Limb (tissue), 2 donors: ENCODE data around the gene UBTD1.

Experiments used
- DNase-seq, 2 donors: peaks; one replicate each; pipeline ENCODE4 v3.0.0-alpha.2; 2016; ENCODE audit errors: extremely low spot score in 2 of 2

UBTD1 gene

DNA sequence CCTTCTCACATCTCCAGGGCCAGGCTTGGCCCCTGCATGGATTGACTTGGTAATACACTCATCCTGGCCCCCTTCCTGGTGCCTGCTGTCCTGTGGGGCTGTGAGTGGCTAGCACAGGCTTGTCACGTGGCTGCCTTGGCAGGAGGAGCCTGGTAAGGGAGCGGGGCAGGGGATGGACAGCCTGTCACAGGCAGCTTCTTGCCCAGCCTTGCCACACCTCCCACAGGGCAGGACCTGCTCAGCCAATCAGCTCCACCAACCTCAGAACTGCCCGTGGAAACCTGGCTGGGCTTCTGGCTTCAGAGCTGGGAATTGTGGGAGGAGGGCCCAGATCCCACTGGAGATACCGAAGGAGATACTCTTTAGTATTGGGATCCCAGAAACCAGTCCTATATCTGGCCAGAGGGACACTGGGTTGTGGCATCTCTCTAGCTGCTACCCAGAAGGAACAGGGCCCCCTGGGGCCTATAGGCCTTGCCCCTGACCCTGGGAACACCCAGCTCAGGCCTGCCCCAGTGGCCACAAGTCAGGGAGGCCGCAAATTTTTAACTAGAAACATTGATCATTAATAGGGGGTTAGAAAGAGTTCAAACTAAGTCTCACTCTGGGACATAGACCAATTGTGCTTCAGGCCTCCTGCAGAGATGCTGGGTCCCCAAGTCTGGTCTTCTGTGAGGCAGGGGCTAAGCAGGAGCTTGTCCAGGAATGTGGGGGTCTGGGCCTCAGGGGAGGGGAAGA lies 85.5 kb downstream of the UBTD1 start, which contains the start of gene HOGA1:
Gene HOGA1, plus strand, starts transcription at position 330 of the 738 bp plus-strand sequence. Its CDS starts 315 bp downstream, at position 645.
- peak in 1 of 2 donors; percentile 8 for DNase-seq

DNA sequence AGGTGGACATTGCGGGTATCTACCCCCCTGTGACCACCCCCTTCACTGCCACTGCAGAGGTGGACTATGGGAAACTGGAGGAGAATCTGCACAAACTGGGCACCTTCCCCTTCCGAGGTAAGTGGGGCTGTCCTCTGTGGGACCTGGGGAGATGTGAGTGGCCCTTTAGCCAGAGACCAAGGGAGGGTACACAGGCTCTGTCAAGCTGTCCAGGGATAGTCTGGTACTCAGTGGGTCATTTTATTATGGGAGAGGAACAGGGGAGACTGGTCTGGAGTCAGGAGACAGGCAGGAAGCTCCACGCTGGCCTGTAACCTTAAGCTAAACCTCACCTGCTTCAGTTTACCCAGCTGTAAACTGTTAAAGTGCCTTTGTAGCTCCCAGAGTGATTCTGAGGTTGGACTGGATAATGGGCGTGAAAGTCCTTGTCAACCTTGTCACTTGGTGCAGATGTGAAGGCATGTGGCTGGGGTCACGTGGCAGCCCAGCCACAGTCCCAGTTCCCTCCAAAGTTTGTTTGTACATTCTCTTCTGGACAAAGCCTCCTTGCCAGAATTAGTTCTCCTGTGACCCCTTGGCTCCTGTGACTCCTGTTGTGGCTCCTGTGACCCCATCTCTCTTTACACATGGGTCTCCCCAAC lies 86.2 kb downstream of the UBTD1 start:
- DNase-seq: no peak

DNA sequence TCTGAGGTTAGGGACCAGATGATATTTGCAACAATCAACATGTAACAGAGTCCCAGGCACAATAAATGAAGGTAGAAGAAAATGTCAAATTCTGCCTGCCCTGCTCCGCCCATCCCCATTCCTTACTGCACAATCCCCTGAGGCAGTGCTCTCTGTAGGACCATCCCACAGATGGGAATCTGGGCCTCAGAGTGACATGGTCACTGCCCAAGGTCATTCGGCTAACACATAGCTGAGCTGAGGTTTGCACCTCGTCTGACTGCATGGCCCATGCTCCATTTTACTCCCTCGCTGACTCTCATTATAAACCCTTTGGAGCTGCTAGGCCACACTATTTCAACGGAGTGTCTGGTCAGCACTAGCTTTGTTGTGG lies 86.7 kb downstream of the UBTD1 start:
- no peak for DNase-seq

DNA sequence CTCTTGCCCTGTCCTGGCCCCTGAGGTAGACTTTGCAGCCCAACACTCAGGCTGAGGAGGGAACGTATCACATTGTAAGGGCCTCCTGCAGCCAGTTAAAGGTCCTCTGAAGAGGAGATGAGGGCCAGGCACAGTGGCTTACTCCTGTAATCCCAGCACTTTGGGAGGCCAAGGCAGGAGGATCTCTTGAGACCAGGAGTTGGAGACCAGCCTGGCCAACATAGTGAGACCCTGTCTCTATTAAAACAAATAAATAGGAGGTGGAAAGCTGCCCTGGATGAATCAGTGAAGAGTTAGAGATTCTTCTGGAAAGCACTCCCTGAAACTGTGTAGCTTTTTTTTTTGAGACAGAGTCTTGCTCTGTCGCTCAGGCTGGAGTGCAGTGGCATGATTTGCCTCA lies 88.5 kb downstream of the UBTD1 start:
- DNase-seq: no peak

DNA sequence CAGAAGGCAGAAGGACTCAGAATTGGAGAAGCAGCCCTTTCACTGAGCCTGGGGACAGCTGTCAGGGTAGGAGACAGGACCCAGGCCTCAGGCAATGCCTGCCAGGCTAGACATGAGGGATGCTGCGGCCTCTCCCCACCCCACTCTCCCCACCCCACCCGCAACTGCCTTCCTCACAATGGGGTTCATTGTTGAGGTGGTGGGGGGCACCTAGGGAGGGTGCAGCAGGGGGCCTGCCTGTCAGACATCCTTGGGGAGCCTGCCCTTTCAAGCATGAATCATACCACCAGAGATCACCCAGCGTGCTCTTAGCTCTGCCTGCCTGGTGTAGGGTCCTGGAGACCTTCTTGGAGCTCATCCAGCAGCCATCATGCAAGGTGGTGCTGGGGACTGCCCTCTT lies 90.8 kb downstream of the UBTD1 start, which contains the start of gene C10orf62:
Gene C10orf62, plus strand, starts transcription at position 243 of the 400 bp plus-strand sequence. CDS start 177 bp downstream, outside the sequence.
- no peak for DNase-seq

DNA sequence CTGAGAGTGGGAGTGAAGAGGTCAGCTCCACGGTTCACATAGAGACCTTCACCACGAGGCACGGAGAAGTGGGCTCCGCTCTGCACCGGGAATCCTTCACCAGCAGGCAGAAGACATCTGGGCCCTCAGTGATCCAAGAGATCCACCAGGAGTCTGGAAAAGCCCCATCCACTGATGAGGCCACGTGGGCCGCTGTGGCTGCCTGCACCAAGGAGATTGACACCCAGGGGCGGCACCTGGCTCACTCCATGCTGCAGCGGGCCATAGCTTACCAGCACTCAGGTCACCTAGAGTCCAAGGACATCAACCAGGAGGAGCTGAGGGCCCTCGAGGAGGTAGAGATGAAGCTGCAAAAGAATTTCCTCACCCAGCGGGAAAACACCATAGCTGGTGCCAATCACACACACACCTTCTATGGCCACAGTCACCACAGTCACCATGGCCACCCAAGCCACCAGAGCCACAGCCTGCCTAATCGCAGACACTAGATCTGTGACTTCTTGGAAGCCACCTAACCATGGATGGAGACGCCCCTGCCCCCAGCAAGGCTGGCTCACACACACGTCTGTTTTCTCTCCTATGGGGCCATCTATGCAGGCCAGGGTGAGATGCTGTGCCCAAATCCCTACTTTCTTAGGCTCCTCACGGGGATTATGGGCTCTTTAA lies 91.5 kb downstream of the UBTD1 start:
- no peak for DNase-seq

DNA sequence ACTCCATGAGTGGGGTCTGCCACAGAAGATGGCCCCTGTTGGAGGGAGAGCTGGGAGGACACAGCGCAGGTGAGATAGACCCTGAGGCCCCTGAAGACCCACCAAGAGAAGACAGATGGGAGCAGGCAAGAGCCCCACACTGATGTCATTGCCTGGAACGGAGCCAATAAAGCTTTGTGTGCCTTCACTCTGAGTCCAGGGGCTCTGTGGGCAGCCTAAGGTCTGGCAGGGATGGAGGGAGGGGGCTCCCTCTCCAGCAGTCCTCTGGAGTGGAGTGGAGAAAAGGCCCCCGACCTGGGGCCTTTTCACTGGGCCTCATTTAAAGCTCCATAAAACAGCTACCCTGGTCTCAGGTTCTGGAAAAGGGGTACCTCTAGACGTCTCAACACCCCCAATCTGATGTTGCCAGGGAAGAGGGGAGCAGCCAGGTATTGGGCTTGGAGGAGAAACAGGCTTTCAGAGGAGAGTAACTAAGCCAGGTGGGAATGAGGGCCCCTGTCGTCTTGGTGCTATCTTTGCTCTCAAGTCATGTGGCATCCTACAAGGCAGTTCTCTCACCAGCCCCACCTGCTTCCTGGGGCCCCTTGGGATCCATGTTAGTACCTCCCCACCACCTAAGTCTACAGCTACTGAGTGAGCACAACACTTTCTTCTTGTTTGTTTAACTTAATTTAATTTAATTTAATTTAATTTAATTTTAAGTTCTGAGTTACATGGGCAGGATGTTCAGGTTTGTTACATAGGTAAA lies 92.2 kb downstream of the UBTD1 start:
- DNase-seq: no peak

DNA sequence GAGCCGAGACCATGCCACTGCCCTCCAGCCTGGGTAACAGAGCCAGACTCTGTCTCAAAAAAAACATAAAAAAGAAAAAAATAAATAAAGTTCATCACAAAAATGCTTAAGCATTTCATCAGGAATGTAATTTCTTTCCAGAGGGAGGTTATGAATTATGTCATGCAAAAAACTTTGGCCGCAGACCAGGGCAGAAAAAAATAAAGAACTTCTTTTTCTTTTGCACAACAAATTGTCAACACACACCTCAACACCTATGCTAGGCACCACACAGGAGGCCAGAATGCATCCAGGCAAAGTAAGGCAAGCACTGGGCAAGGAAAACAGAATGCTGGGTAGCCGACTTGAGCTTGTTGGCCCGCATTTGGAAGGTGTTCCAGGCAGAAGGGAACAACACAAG lies 94.7 kb downstream of the UBTD1 start:
- DNase-seq: no peak

DNA sequence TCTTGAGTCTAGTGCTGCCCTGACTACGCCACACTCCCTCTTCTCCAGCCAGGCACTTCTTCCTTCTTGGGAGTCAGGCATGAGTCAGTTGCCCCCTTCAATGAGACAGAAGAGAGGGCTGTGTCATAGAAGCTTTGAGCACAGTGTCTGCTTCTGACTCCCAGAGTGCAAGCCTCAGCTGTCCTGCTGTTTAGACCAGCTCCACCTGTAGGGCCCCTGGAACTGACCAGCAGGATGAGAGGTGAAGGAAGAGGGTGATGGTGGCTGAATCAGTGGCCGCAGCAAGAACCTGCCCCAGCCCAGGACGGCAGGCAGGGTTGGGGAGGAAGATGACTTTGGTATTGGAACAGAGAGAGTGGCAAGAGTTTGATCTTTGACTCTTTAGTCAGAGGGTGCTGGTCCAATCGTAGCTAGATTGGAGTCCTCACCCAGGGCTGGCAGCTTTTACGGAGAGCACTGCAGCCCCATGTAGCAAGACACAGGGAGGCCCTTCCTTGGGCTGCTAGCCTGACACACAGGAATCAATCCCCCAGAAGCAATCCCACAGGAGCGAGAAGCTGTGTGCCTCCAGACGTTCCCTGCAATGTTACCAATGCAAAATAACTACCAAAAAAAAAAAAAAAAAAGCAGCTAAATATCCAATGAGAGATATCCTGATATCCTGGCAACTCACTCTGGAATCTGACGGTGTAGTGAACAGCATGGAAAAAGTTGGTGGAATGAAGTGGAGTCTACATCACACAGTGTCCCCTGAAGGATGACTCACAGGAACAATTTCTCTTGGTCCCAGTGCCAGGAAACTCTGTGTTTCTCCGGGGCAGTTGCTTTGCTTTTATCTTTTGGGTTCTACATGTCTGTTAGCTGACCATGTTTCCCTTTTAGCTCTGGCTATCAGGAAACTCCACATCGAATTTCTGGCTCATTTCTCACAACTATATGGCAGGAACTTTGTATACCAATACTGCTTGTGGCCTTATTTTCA lies 97.7 kb downstream of the UBTD1 start:
- peak in 1 of 2 donors; percentile 18 for DNase-seq

DNA sequence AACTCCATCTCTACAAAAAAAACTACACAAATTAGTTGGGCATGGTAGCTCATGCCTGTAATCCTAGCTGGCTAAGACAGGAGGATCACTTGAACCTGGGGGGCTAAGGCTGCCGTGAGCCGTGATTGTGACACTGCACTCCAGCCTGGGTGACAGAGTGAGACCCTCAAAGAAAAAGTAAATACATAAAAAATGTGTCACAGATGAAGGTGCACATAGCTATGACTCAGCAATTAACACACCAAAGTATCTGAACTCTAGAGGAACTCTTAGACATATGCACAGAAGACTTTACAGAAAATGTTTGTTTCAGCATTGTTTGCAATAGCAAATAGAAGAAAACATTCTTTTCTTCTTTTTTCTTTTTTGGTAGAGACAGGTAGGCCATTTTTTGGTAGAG lies 99.1 kb downstream of the UBTD1 start:
- DNase-seq: no peak

DNA sequence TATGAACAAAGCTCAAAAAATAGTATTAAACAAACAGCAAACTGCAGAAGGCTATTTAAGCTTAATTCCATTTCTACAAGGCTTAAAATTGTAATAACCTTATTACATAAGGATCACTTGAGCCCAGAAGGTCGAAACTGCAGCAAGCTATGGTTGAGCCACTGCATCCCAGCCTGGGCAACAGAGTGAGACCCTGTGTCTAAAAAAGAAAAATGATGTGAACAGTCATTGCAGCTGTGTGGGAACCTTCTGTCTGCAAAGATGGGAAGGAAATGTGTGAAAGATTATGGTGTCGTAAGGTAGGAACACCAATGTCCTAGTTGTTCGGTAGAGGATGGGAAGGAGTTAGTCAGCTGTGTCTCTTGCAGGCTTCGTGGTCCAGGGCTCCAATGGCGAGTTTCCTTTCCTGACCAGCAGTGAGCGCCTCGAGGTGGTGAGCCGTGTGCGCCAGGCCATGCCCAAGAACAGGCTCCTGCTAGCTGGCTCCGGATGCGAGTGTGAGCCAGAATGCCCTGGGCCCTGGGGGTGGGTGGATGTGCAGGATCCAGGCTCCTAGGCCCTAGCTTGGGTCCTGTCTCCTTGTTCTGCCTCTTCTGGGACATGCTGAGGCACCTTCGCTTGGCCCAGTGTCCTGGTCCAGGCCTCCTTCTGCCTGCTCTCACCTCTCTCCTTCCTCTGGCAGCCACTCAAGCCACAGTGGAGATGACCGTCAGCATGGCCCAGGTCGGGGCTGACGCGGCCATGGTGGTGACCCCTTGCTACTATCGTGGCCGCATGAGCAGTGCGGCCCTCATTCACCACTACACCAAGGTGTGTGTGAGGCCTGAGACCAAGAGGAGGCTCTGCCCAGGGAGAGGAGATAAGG lies 99.9 kb downstream of the UBTD1 start:
- DNase-seq: no peak

DNA sequence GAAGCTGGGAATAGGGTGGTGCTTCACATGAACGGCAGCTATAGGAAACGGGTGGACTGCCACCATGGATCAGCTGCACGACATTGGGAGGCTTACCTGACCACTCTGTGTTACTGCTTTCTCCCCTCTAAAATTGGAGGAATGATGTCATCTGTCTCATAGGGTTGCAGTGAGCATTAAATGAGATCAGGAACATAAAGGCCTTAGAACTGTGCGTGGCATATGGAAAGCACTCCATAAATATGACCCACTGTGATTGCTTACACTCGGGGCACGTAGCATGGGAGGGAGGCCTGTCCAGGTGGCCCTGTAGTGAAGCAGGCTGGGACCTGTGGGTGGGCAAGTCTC lies 100.5 kb downstream of the UBTD1 start:
- no peak for DNase-seq

DNA sequence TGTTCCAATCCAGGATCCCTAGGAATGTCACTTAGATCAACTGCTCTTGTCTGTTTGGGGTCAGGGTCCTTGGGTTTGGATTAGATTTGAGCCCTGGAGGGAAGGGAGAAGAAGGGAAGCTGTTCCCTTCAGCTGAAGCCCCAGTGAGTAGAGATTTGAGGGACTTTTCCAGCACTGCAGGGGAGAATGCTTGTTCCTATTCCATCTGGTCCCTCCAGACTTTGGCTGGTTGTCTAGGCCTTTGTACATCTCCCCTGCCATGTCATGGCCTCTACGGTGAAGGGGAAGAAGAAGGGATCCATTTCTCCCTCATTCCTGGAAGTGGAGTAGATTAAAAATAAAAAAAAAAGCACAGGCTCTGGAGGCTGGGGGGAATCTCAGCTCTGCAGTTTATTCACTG lies 101.9 kb downstream of the UBTD1 start:
- no peak for DNase-seq

DNA sequence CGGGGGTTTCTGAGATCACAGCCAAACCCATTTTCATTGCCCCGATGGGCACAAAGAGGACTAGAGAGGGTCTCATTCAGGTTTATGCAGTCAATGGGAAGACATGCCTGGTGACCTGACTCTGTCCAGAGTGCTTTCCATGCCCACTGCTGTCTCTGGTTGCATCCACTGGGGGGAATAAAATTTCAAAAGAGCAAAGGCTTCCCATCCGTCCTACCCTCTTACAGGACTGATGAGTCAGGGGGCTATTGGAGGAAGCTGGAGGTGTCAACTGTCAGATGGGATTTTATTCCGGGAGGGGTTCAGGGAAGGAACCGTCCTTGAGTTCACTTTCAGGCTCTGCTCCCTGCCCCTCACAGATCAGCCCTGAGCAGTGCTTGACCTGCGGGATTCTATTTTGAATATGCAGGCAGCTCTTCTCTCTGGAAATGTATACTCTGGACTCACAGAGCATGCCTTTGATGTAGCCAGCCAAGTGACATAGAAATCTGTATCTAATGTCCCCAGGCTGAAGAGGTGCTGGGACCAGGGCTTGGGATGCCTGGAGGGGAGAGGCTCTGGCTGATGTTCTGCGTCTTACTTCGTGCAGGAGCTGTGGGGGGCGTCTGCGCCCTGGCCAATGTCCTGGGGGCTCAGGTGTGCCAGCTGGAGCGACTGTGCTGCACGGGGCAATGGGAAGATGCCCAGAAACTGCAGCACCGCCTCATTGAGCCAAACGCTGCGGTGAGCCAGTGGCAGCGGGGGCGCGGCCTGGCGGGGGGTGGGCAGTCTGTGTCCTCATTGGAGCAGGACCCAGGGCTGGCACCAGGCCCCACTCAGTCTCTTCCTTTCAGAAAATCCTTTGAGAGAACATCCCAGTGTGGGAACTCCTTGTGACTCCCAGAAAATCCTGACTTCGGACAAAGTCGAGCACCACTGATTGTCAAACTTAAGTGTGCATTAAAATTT lies 102.8 kb downstream of the UBTD1 start:
- no peak for DNase-seq

DNA sequence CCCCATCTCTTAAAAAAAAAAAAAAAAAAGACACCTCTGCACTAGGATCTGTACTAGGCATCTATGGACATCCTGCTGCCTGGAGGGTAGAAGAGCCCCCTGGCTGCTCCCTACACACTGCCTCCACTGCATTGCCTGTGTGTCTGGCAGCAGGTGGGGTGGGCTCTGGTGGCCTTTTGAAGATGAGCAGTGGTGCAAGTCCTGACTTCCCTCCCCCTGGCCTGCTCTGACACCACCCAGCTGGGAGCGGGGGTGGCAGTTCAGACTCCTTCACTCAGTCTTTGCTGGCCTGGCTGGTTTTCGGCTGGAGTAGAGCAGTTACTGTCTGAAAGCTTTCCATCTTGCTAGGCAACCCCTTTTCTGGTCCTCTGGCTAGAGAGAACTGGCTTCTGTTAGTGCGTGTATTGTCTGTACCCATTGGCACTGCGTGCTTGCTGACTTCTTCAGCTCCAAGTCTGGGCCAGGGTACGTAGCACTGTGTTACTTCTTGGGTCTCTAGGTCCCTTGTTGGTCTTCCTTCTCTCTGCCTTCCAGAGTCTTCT lies 108.4 kb downstream of the UBTD1 start:
- no peak for DNase-seq

DNA sequence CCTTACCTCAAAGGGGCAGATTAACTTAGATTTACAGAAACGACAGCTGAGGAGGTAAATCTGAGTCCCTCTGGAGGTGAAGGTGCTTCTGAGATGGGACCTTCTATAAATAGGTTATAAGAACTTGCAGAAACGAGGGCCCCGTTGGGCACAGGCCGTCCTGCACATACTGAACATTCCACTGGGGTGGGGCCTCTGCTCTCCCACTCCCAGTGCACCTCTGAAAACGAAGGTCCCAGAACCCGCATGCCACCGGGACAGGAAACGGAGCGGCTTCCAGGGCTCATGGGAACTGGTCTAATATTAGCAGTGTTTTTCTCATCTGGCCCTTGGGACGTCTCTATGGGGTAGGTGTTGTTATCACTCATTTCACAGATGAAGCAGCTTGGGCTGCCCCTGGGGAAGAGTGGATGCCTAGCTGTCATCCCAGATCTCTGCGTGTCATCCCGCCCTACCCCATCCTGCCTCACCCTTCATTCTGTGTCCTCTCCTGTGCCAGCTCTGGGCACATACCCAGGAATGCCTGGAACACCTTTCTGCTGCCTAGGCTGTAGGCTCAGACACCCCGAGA lies 110.4 kb downstream of the UBTD1 start:
- no peak for DNase-seq

DNA sequence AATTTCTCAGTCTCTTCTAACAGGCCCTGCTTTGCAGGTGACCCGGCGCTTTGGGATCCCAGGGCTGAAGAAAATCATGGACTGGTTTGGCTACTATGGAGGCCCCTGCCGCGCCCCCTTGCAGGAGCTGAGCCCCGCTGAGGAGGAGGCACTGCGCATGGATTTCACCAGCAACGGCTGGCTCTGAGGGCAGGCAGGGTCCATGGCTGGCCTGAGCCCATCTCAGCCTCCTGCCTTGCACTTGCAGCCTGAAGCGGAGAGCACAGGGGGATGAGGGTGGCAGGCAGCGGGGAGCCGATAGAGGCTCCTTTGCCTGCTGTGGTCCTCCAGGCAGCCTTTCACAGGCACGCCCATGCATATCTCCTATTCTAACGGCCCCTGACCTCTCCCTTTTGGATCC lies 112.7 kb downstream of the UBTD1 start:
- no peak for DNase-seq

DNA sequence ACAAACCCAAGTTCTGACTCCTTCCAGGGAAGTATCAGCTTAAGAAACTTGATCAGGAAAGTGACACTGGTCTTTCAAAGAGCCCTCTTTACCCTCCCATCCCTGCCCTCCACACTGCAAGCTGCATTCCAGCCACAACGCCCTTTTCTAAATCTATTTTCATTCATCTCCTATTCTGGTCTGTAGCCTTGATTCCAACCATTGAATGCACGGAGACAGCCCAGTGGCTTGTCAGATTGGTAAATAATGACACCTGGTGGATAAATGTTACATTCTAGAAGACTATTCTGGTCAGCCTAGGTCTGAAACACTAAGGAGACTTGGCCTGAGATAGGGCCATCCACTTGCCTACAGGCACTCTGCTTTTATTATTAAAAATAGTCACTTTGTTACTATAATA lies 113.7 kb downstream of the UBTD1 start:
- peak in 1 of 2 donors; percentile 44 for DNase-seq
